Endothelial cell of umbilical vein (primary cell): Measurements from ENCODE around the gene GTF3C5.

Experiments
- EZH2 ChIP-seq: IDR thresholded peaks from 2 replicates; pipeline ENCODE4 v1.6.1; 2012; ENCODE audit warnings: borderline replicate concordance, low read depth, mild to moderate bottlenecking, moderate library complexity, low read length, inconsistent platforms; ENCODE audit not compliant: severe bottlenecking
- FOS ChIP-seq: IDR thresholded peaks from 2 replicates; pipeline ENCODE4 v1.6.1; 2011; ENCODE audit warnings: mild to moderate bottlenecking, low read length, moderate library complexity, borderline replicate concordance; ENCODE audit not compliant: insufficient read depth
- MYC ChIP-seq: IDR thresholded peaks from one replicate; pipeline ENCODE4 v1.6.1; 2011; ENCODE audit warnings: mild to moderate bottlenecking, low read depth, low read length
- POLR2A ChIP-seq: IDR thresholded peaks from 2 replicates; pipeline ENCODE4 v1.6.1; 2012; ENCODE audit warnings: low read depth, mild to moderate bottlenecking, control low read depth, low read length
- POLR2AphosphoS5 ChIP-seq: IDR thresholded peaks from 2 replicates; pipeline ENCODE4 v1.6.1; 2012; ENCODE audit warnings: low read depth, mild to moderate bottlenecking, control low read depth, low read length, moderate library complexity; ENCODE audit not compliant: insufficient read depth
- TF ChIP-seq, protein P1 (sequence below), 2 donors: IDR thresholded peaks; 1 replicate in 1 of 2; 2 replicates in 1 of 2; pipeline ENCODE4 v1.5.1; 2011; ENCODE audit warnings: low read length in 2 of 2, mild to moderate bottlenecking in 2 of 2, moderate library complexity in 2 of 2, control low read depth in 1 of 2, inconsistent platforms in 1 of 2, low read depth in 1 of 2; ENCODE audit not compliant: insufficient read depth in 1 of 2; ENCODE audit errors: extremely low read depth in 1 of 2
- TF ChIP-seq, protein P2 (sequence below): IDR thresholded peaks from 2 replicates; pipeline ENCODE4 v1.6.1; 2011; ENCODE audit not compliant: insufficient read depth, insufficient read length

DNA sequence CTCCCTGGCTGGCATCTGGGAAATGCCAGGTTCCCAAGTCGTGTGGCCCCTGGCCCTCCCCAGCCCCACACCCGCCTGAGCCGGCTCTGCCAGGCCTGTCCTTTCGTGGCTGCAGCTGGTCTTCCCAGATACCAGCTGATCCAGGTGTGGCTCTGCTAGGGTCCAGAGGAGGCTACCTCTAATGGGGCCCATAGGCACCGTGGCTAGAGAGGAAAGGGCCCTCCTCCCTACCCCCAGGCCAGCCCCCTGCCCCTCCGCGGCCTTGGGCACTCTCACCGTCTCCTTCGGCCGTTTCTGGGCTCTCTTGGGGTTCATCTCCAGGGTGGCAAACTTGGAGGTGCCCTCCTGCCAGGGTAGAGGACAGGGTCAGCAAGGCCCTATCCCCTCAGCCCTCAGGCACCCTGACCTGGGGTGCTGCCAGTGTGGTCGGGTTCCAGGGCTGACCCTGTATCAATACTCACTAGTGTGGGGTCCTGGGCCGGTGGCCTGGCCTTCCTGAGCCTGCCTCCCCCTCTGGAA is 73.2 kb downstream of the GTF3C5 start:
- TF ChIP-seq, protein P1, sequence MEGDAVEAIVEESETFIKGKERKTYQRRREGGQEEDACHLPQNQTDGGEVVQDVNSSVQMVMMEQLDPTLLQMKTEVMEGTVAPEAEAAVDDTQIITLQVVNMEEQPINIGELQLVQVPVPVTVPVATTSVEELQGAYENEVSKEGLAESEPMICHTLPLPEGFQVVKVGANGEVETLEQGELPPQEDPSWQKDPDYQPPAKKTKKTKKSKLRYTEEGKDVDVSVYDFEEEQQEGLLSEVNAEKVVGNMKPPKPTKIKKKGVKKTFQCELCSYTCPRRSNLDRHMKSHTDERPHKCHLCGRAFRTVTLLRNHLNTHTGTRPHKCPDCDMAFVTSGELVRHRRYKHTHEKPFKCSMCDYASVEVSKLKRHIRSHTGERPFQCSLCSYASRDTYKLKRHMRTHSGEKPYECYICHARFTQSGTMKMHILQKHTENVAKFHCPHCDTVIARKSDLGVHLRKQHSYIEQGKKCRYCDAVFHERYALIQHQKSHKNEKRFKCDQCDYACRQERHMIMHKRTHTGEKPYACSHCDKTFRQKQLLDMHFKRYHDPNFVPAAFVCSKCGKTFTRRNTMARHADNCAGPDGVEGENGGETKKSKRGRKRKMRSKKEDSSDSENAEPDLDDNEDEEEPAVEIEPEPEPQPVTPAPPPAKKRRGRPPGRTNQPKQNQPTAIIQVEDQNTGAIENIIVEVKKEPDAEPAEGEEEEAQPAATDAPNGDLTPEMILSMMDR (IDR thresholded peaks at IDR 0.05; ENCODE audit: extremely low read depth in 1 of 2, insufficient read depth in 1 of 2, low read depth in 1 of 2, low read length in 2 of 2), result no peak
- TF ChIP-seq EZH2, result no peak
- no peak for TF ChIP-seq MYC
- no peak for TF ChIP-seq POLR2A
- TF ChIP-seq POLR2AphosphoS5, result no peak
- TF ChIP-seq, protein P2, sequence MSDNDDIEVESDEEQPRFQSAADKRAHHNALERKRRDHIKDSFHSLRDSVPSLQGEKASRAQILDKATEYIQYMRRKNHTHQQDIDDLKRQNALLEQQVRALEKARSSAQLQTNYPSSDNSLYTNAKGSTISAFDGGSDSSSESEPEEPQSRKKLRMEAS, result no peak
- TF ChIP-seq FOS, result no peak
